ENCODE results near the gene CIROP. TPM values are rescaled to one million over a fixed set of nuclear protein-coding genes. Genes with fewer than 3 reads are reported as not detected.

CIROP gene
- total and polyA plus RNA-seq, 9 of the 15 experiments (the other 6 are each of a cell fraction or from before 2014, with no cell fraction given): not detected

- TF ChIP-seq TFAM (CRISPR knock-in tag; conservative IDR thresholded peaks at IDR 0.05) (no peak), RHOXF2B (CRISPR knock-in tag; conservative IDR thresholded peaks at IDR 0.05) (0 out of 2 replicates have a peak, but pooled peaks have one; percentile 44), PHB (CRISPR knock-in tag; IDR thresholded peaks at IDR 0.05) (peak; percentile 27; the same call in 1 of the 2 replicates), ZNF639 (CRISPR knock-in tag; conservative IDR thresholded peaks at IDR 0.05 in 1 of 2, IDR thresholded peaks at IDR 0.05 in 1 of 2) (peak in 1 of 2 experiments; percentile 35; a peak in 2 of 4 replicates), PHF20 (IDR thresholded peaks at IDR 0.05; ENCODE audit: partially characterized antibody) (peak; percentile 68), FIP1L1 (IDR thresholded peaks at IDR 0.05; ENCODE audit: low read depth, low read length, poor library complexity, severe bottlenecking) (peak; percentile 49), DDX20 (tag; IDR thresholded peaks at IDR 0.05; ENCODE audit: low read depth) (no peak), BRD4 (IDR thresholded peaks at IDR 0.05) (peak; percentile 47; the same call in 1 of the 2 replicates), DEAF1 (CRISPR knock-in tag; IDR thresholded peaks at IDR 0.05) (peak; percentile 100; the same call in 1 of the 2 replicates), STAT6 (CRISPR knock-in tag; IDR thresholded peaks at IDR 0.05) (peak; percentile 24; the same call in 1 of the 2 replicates), TAF1 (IDR thresholded peaks at IDR 0.05; ENCODE audit: control insufficient read depth, extremely low read depth, insufficient read depth, low read length, severe bottlenecking) (peak; percentile 94), ZZZ3 (IDR thresholded peaks at IDR 0.05) (no peak), NR2C2 (CRISPR knock-in tag; IDR thresholded peaks at IDR 0.05) (0 out of 2 replicates have a peak, but pooled peaks have one; percentile 64), NR2C2 (tag; IDR thresholded peaks at IDR 0.05) (no peak), EP400 (IDR thresholded peaks at IDR 0.05) (peak; percentile 2; the same call in 1 of the 2 replicates), E2F3 (CRISPR knock-in tag; IDR thresholded peaks at IDR 0.05) (0 out of 2 replicates have a peak, but pooled peaks have one; percentile 74), TAF9B (IDR thresholded peaks at IDR 0.05; ENCODE audit: partially characterized antibody) (peak; percentile 96), SUPT5H (IDR thresholded peaks at IDR 0.05) (peak; percentile 95), IRF1 (CRISPR knock-in tag; IDR thresholded peaks at IDR 0.05; ENCODE audit: borderline replicate concordance) (0 out of 2 replicates have a peak, but pooled peaks have one; percentile 19), CHD2 (IDR thresholded peaks at IDR 0.05; ENCODE audit: low read depth, low read length) (peak; percentile 57; the same call in 1 of the 2 replicates), HMBOX1 (IDR thresholded peaks at IDR 0.05) (no peak)
Observed at GRCh38 chr14:23094666-23095195, 10.1 kb downstream of the CIROP start, which contains the start of gene ACIN1 (continued).

All from K562 (cell line).